ENCODE data around the gene PPCDC.
"Not testable (repeated sequence)": the region's sequence is repeated elsewhere in the genome, so short reads cannot be mapped to it uniquely, and the experiment has no call there.

The PPCDC gene

GRCh38 chr15:75085708-75086107 is 62.3 kb downstream of the PPCDC start:
- not testable (repeated sequence) for DNase-seq (ENCODE audit: low spot score); H3K4me3 ChIP-seq (ENCODE audit: low read length in 2 of 2); H2BK12ac ChIP-seq (ENCODE audit: low read length); H3K27me3 ChIP-seq (ENCODE audit: control insufficient read depth in 3 of 3, insufficient read depth in 3 of 3, low read depth in 1 of 3, low read length in 3 of 3); H3K9me3 ChIP-seq (replicated peaks in 1 of 2; ENCODE audit: control insufficient read depth in 2 of 2, insufficient read depth in 1 of 2, low read depth in 1 of 2, low read length in 2 of 2); H2AK5ac ChIP-seq (ENCODE audit: low read depth, low read length); H3K18ac ChIP-seq (ENCODE audit: low read length); H2BK5ac ChIP-seq (ENCODE audit: low read length); H2BK120ac ChIP-seq (ENCODE audit: low read depth, low read length); H3K27ac ChIP-seq (replicated peaks; ENCODE audit: low read length); H3K4ac ChIP-seq (ENCODE audit: low read length); H3K79me1 ChIP-seq (ENCODE audit: low read depth, low read length); H3K4me2 ChIP-seq (ENCODE audit: insufficient read depth, low read length, poor library complexity, severe bottlenecking); H3K23ac ChIP-seq (ENCODE audit: low read depth, low read length, poor library complexity); H2AFZ ChIP-seq (ENCODE audit: low read length); H2BK15ac ChIP-seq (ENCODE audit: low read length); H4K8ac ChIP-seq (ENCODE audit: low read depth, low read length); H3K9ac ChIP-seq (ENCODE audit: low read depth, low read length, poor library complexity); H3K36me3 ChIP-seq (replicated peaks in 1 of 2; ENCODE audit: control insufficient read depth in 2 of 2, insufficient read depth in 2 of 2, low read length in 2 of 2); H3K14ac ChIP-seq (ENCODE audit: low read length); H3K4me1 ChIP-seq (ENCODE audit: control insufficient read depth in 2 of 2, insufficient read depth in 1 of 2, low read depth in 1 of 2, low read length in 2 of 2); H4K91ac ChIP-seq (ENCODE audit: low read depth, low read length, poor library complexity)
- no CpG with 5 or more reads among the region's 3 CpGs for WGBS, 2 donors (ENCODE audit: extremely low coverage in 2 of 2, insufficient read length in 2 of 2, insufficient replicate concordance in 1 of 2)

- Histone ChIP-seq H2BK5ac (ENCODE audit: low read length) (no peak overlapping the region), H3K36me3 (replicated peaks in 1 of 2; ENCODE audit: control insufficient read depth in 2 of 2, insufficient read depth in 2 of 2, low read length in 2 of 2) (no peaks in the 10 kb centered on the region), H3K4me2 (ENCODE audit: insufficient read depth, low read length, poor library complexity, severe bottlenecking) (no peak overlapping the region), H3K18ac (ENCODE audit: low read length) (no peak overlapping the region), H3K27me3 (ENCODE audit: control insufficient read depth in 3 of 3, insufficient read depth in 3 of 3, low read depth in 1 of 3, low read length in 3 of 3) (no peaks in the 10 kb centered on the region), H4K91ac (ENCODE audit: low read depth, low read length, poor library complexity) (no peak overlapping the region), H4K8ac (ENCODE audit: low read depth, low read length) (no peak overlapping the region), H2BK15ac (ENCODE audit: low read length) (no peak overlapping the region), H3K14ac (ENCODE audit: low read length) (no peak overlapping the region), H2BK12ac (ENCODE audit: low read length) (no peak overlapping the region), H3K4me1 (ENCODE audit: control insufficient read depth in 2 of 2, insufficient read depth in 1 of 2, low read depth in 1 of 2, low read length in 2 of 2) (no peaks in the 10 kb centered on the region), H2BK120ac (ENCODE audit: low read depth, low read length) (no peak overlapping the region), H3K79me1 (ENCODE audit: low read depth, low read length) (no peaks in the 10 kb centered on the region), H2AFZ (ENCODE audit: low read length) (peak overlapping the region; percentile 80), H3K23ac (ENCODE audit: low read depth, low read length, poor library complexity) (no peak overlapping the region), H3K27ac (replicated peaks; ENCODE audit: low read length) (no peak overlapping the region), H2AK5ac (ENCODE audit: low read depth, low read length) (no peak overlapping the region), H3K4me3 (ENCODE audit: low read length in 2 of 2) (no peak overlapping the region), H3K4ac (ENCODE audit: low read length) (no peak overlapping the region), H3K9me3 (replicated peaks in 1 of 2; ENCODE audit: control insufficient read depth in 2 of 2, insufficient read depth in 1 of 2, low read depth in 1 of 2, low read length in 2 of 2) (no peaks in the 10 kb centered on the region), H3K9ac (ENCODE audit: low read depth, low read length, poor library complexity) (no peak overlapping the region)
- no peak for DNase-seq (ENCODE audit: low spot score)
- WGBS, 2 donors (ENCODE audit: extremely low coverage in 2 of 2, insufficient read length in 2 of 2, insufficient replicate concordance in 1 of 2): no CpG with 5 or more reads among the region's 6 CpGs
These were observed 66.3 kb downstream of the PPCDC start for GRCh38 chr15:75089456-75090387.

DNA sequence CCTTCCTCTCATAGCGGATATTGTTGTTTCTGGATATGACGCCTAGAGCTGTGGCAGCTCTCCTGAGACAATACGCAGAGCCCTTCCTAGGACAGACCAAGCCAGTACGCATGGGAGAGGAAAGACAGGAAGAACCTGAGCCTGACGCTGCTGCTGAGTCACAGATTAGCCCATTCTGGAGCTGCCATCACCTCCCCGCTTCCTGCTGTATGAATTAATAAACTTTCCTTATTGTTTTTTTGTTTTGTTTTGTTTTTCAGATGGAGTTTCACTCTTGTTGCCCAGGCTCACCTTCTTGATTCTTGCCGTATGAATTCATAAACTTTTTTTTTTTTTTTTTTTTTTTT is 67.0 kb downstream of the PPCDC start:
- Histone ChIP-seq H3K4me1 (ENCODE audit: control insufficient read depth in 2 of 2, insufficient read depth in 1 of 2, low read depth in 1 of 2, low read length in 2 of 2) (no peaks in the 10 kb centered on the region), H3K27ac (replicated peaks; ENCODE audit: low read length) (no peak overlapping the region), H2BK120ac (ENCODE audit: low read depth, low read length) (no peak overlapping the region), H3K27me3 (ENCODE audit: control insufficient read depth in 3 of 3, insufficient read depth in 3 of 3, low read depth in 1 of 3, low read length in 3 of 3) (no peaks in the 10 kb centered on the region), H3K14ac (ENCODE audit: low read length) (no peak overlapping the region), H3K18ac (ENCODE audit: low read length) (no peak overlapping the region), H3K4me2 (ENCODE audit: insufficient read depth, low read length, poor library complexity, severe bottlenecking) (no peak overlapping the region), H3K23ac (ENCODE audit: low read depth, low read length, poor library complexity) (no peak overlapping the region), H3K79me1 (ENCODE audit: low read depth, low read length) (no peaks in the 10 kb centered on the region), H3K4me3 (ENCODE audit: low read length in 2 of 2) (no peak overlapping the region), H4K91ac (ENCODE audit: low read depth, low read length, poor library complexity) (no peak overlapping the region), H2AFZ (ENCODE audit: low read length) (peak overlapping the region; percentile 29), H4K8ac (ENCODE audit: low read depth, low read length) (no peak overlapping the region), H2BK5ac (ENCODE audit: low read length) (no peak overlapping the region), H3K9me3 (replicated peaks in 1 of 2; ENCODE audit: control insufficient read depth in 2 of 2, insufficient read depth in 1 of 2, low read depth in 1 of 2, low read length in 2 of 2) (no peaks in the 10 kb centered on the region), H3K36me3 (replicated peaks in 1 of 2; ENCODE audit: control insufficient read depth in 2 of 2, insufficient read depth in 2 of 2, low read length in 2 of 2) (no peaks in the 10 kb centered on the region), H3K9ac (ENCODE audit: low read depth, low read length, poor library complexity) (no peak overlapping the region), H2BK15ac (ENCODE audit: low read length) (no peak overlapping the region), H2AK5ac (ENCODE audit: low read depth, low read length) (no peak overlapping the region), H2BK12ac (ENCODE audit: low read length) (no peak overlapping the region), H3K4ac (ENCODE audit: low read length) (no peak overlapping the region)
- WGBS, 2 donors (ENCODE audit: extremely low coverage in 2 of 2, insufficient read length in 2 of 2, insufficient replicate concordance in 1 of 2): no CpG with 5 or more reads among the region's 7 CpGs
- DNase-seq (ENCODE audit: low spot score): no peak

- no peak overlapping the region for H3K4me3 ChIP-seq (ENCODE audit: low read length in 2 of 2)
- no peak overlapping the region for H4K8ac ChIP-seq (ENCODE audit: low read depth, low read length)
- no peaks in the 10 kb centered on the region for H3K36me3 ChIP-seq (replicated peaks in 1 of 2; ENCODE audit: control insufficient read depth in 2 of 2, insufficient read depth in 2 of 2, low read length in 2 of 2)
- H2BK5ac ChIP-seq (ENCODE audit: low read length): no peak overlapping the region
- H2BK15ac ChIP-seq (ENCODE audit: low read length): no peak overlapping the region
- no peaks in the 10 kb centered on the region for H3K4me1 ChIP-seq (ENCODE audit: control insufficient read depth in 2 of 2, insufficient read depth in 1 of 2, low read depth in 1 of 2, low read length in 2 of 2)
- no peak overlapping the region for H3K4ac ChIP-seq (ENCODE audit: low read length)
- no peaks in the 10 kb centered on the region for H3K27me3 ChIP-seq (ENCODE audit: control insufficient read depth in 3 of 3, insufficient read depth in 3 of 3, low read depth in 1 of 3, low read length in 3 of 3)
- H3K27ac ChIP-seq (replicated peaks; ENCODE audit: low read length): no peak overlapping the region
- no peak overlapping the region for H3K23ac ChIP-seq (ENCODE audit: low read depth, low read length, poor library complexity)
- no peak overlapping the region for H4K91ac ChIP-seq (ENCODE audit: low read depth, low read length, poor library complexity)
- no peaks in the 10 kb centered on the region for H3K79me1 ChIP-seq (ENCODE audit: low read depth, low read length)
- H3K18ac ChIP-seq (ENCODE audit: low read length): no peak overlapping the region
- H2BK120ac ChIP-seq (ENCODE audit: low read depth, low read length): no peak overlapping the region
- no peak overlapping the region for H3K9ac ChIP-seq (ENCODE audit: low read depth, low read length, poor library complexity)
- H2BK12ac ChIP-seq (ENCODE audit: low read length): no peak overlapping the region
- H3K9me3 ChIP-seq (replicated peaks in 1 of 2; ENCODE audit: control insufficient read depth in 2 of 2, insufficient read depth in 1 of 2, low read depth in 1 of 2, low read length in 2 of 2): no peaks in the 10 kb centered on the region
- H3K4me2 ChIP-seq (ENCODE audit: insufficient read depth, low read length, poor library complexity, severe bottlenecking): no peak overlapping the region
- no peak overlapping the region for H2AFZ ChIP-seq (ENCODE audit: low read length)
- no peak overlapping the region for H2AK5ac ChIP-seq (ENCODE audit: low read depth, low read length)
- no peak for DNase-seq (ENCODE audit: low spot score)
- no peak overlapping the region for H3K14ac ChIP-seq (ENCODE audit: low read length)
These were observed 68.4 kb downstream of the PPCDC start for GRCh38 chr15:75091814-75092213.

Data from neuronal stem cell (in vitro differentiated cells).